ENCODE measurements around the gene VASN.

VASN gene

GRCh38 chr16:4354512-4355409, 16.9 kb upstream of the VASN start:
- DNase-seq (ENCODE audit: low read depth in 2 of 2): no peak

GRCh38 chr16:4356820-4357219, 14.8 kb upstream of the VASN start:
- DNase-seq (ENCODE audit: low read depth in 2 of 2): no peak

- no peak for DNase-seq (ENCODE audit: low read depth in 2 of 2)
Observed at GRCh38 chr16:4358236-4358635, 13.4 kb upstream of the VASN start.

GRCh38 chr16:4358831-4359561, 12.7 kb upstream of the VASN start:
- peak; percentile 43 for DNase-seq (ENCODE audit: low read depth in 2 of 2)

GRCh38 chr16:4359914-4360313, 11.7 kb upstream of the VASN start:
- DNase-seq (ENCODE audit: low read depth in 2 of 2): no peak

GRCh38 chr16:4360538-4361021, 11.1 kb upstream of the VASN start:
- DNase-seq (ENCODE audit: low read depth in 2 of 2): no peak

GRCh38 chr16:4361033-4361943, 10.4 kb upstream of the VASN start:
- DNase-seq (ENCODE audit: low read depth in 2 of 2): no peak

- DNase-seq (ENCODE audit: low read depth in 2 of 2): no peak
Observed at GRCh38 chr16:4361944-4362311, 9.7 kb upstream of the VASN start.

GRCh38 chr16:4362476-4363135, 9.0 kb upstream of the VASN start:
- DNase-seq (ENCODE audit: low read depth in 2 of 2): no peak

GRCh38 chr16:4364196-4365013, 7.2 kb upstream of the VASN start:
- DNase-seq (ENCODE audit: low read depth in 2 of 2): no peak

GRCh38 chr16:4365014-4365406, 6.6 kb upstream of the VASN start:
- no peak for DNase-seq (ENCODE audit: low read depth in 2 of 2)

GRCh38 chr16:4365615-4366014, 6.0 kb upstream of the VASN start:
- no peak for DNase-seq (ENCODE audit: low read depth in 2 of 2)

- no peak for DNase-seq (ENCODE audit: low read depth in 2 of 2)
Observed at GRCh38 chr16:4366016-4366415, 5.6 kb upstream of the VASN start.

- DNase-seq (ENCODE audit: low read depth in 2 of 2): no peak
Observed at GRCh38 chr16:4367393-4367856, 4.2 kb upstream of the VASN start.

GRCh38 chr16:4369007-4369733, 2.5 kb upstream of the VASN start:
- no peak for DNase-seq (ENCODE audit: low read depth in 2 of 2)

- DNase-seq (ENCODE audit: low read depth in 2 of 2): no peak
Observed at GRCh38 chr16:4370151-4370550, 1.5 kb upstream of the VASN start.

GRCh38 chr16:4370570-4371356, 885 bp upstream of the VASN start:
- no peak for DNase-seq (ENCODE audit: low read depth in 2 of 2)

- DNase-seq (ENCODE audit: low read depth in 2 of 2): no peak
Observed at GRCh38 chr16:4372001-4372577, 441 bp downstream of the VASN start.
